ENCODE measurements around the gene RAB12. TPM values are rescaled to one million over a fixed set of nuclear protein-coding genes. Genes with fewer than 3 reads are reported as not detected.
A peak's percentile ranks its signal among the peaks of the same experiment; 100 is the strongest.

The RAB12 gene
- total RNA-seq, 1 donor from 2014 or later: 31.7 TPM

GRCh38 chr18:8602040-8602439 is 7.2 kb upstream of the RAB12 start:
- Mint-ChIP-seq H3K9me3 (no peaks in the 10 kb centered on the region), H3K4me1 (no peaks in the 10 kb centered on the region), H3K27me3 (ENCODE audit: low read depth) (peaks cover 24% of the 10 kb centered on the region), H3K36me3 (no peaks in the 10 kb centered on the region), H3K4me3 (no peak overlapping the region), H3K27ac (no peak overlapping the region)
- DNase-seq (ENCODE audit: low spot score in 2 of 2, unreplicated experiment in 2 of 2): no peak
- TF ChIP-seq, protein P1, sequence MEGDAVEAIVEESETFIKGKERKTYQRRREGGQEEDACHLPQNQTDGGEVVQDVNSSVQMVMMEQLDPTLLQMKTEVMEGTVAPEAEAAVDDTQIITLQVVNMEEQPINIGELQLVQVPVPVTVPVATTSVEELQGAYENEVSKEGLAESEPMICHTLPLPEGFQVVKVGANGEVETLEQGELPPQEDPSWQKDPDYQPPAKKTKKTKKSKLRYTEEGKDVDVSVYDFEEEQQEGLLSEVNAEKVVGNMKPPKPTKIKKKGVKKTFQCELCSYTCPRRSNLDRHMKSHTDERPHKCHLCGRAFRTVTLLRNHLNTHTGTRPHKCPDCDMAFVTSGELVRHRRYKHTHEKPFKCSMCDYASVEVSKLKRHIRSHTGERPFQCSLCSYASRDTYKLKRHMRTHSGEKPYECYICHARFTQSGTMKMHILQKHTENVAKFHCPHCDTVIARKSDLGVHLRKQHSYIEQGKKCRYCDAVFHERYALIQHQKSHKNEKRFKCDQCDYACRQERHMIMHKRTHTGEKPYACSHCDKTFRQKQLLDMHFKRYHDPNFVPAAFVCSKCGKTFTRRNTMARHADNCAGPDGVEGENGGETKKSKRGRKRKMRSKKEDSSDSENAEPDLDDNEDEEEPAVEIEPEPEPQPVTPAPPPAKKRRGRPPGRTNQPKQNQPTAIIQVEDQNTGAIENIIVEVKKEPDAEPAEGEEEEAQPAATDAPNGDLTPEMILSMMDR (IDR thresholded peaks at IDR 0.05; ENCODE audit: unreplicated experiment): no peak

DNA sequence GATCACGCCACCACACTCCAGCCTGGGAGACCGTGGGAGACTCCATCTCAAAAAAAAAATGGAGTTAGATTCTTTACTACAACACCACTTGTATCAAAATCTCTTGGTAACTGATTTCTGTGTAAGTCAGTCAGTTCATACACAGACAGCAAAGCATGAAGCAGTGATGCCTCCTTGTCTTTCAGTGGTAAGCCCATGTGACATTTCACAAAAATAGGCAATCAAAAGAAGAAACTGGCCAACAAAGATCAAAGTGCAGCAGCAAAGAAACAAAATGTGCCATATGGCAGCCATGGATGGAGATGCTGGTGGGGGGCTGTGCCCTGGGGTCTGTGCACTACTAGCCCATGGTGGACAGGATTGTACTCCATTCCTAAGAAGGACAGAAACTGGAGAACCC is 6.7 kb upstream of the RAB12 start:
- Mint-ChIP-seq H3K4me1 (peaks cover under 1% of the 10 kb centered on the region), H3K36me3 (no peaks in the 10 kb centered on the region), H3K27ac (no peak overlapping the region), H3K27me3 (ENCODE audit: low read depth) (peaks cover 24% of the 10 kb centered on the region), H3K9me3 (no peaks in the 10 kb centered on the region), H3K4me3 (no peak overlapping the region)
- TF ChIP-seq, protein P1 (IDR thresholded peaks at IDR 0.05; ENCODE audit: unreplicated experiment): no peak
- DNase-seq (ENCODE audit: low spot score in 2 of 2, unreplicated experiment in 2 of 2): no peak

DNA sequence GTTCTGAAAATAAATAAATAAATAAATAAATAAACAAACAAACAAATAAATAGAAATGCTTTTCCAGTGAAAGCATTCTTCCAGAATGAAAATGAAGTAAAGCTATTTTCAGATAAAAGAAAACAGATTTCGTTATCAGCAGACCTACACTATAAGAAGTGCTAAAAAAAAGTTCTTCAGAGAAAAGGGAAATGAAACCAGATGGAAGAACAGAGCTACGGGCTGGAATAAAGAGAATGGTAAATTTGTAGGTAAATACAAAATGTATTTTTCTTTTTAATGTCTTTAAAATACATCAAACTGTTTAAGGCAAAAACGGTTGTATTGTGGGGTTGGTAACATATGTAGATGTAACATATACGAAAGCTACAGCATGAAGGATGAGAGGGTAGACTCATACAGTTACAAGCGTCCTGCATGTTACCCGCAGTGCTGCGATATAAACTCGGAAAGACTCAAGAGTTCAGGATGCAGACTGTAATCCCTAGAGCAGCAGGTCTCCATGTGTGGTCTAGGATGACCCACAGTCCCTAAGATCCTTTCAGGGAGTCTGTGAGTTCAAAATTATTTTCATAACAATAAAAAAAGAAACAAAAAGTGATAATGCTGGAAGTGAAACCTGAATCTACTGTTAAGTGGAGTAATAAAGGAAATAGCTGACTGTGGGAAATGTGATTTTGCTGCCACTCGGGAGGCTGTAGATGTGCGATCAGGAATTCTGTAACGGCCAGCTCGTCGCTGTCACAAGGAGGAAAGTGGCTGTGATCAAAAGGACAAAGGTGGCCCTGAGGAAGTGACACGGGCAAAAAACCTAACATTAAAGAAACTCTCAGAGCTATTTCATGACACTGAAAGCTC is 5.3 kb upstream of the RAB12 start:
- peak overlapping the region; percentile 27 for H3K27ac Mint-ChIP-seq
- H3K27me3 Mint-ChIP-seq (ENCODE audit: low read depth): peaks cover 26% of the 10 kb centered on the region
- H3K9me3 Mint-ChIP-seq: no peaks in the 10 kb centered on the region
- DNase-seq (ENCODE audit: low spot score in 2 of 2, unreplicated experiment in 2 of 2): no peak
- TF ChIP-seq, protein P1 (IDR thresholded peaks at IDR 0.05; ENCODE audit: unreplicated experiment): no peak
- H3K4me1 Mint-ChIP-seq: peaks cover 13% of the 10 kb centered on the region
- no peak overlapping the region for H3K4me3 Mint-ChIP-seq
- no peaks in the 10 kb centered on the region for H3K36me3 Mint-ChIP-seq

DNA sequence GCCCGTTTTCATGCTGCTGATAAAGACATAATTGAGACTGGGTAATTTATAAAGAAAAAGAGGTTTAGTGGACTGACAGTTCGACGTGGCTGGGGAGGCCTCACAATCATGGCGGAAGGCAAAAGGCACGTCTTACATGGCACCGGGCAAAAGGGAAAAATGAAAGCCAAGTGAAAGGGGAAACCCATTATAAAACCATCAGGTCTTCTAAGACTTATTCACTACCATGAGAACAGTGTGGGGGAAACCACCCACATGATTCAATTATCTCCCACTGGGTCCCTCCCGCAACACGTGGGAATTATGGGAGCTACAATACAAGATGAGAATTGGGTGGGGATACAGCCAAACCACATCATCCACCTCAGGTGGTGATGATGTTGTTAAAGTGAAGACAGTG is 3.3 kb upstream of the RAB12 start:
- TF ChIP-seq, protein P1 (IDR thresholded peaks at IDR 0.05; ENCODE audit: unreplicated experiment): no peak
- Mint-ChIP-seq H3K4me1 (peaks cover 22% of the 10 kb centered on the region), H3K9me3 (no peaks in the 10 kb centered on the region), H3K27ac (no peak overlapping the region), H3K4me3 (no peak overlapping the region), H3K36me3 (no peaks in the 10 kb centered on the region), H3K27me3 (ENCODE audit: low read depth) (peaks cover 26% of the 10 kb centered on the region)
- no peak for DNase-seq (ENCODE audit: low spot score in 2 of 2, unreplicated experiment in 2 of 2)

- TF ChIP-seq, protein P1 (IDR thresholded peaks at IDR 0.05; ENCODE audit: unreplicated experiment): no peak
- no peaks in the 10 kb centered on the region for H3K9me3 Mint-ChIP-seq
- peaks cover 36% of the 10 kb centered on the region for H3K4me1 Mint-ChIP-seq
- peaks cover 9% of the 10 kb centered on the region for H3K27me3 Mint-ChIP-seq (ENCODE audit: low read depth)
- peak overlapping the region; percentile 83 for H3K4me3 Mint-ChIP-seq
- H3K27ac Mint-ChIP-seq: peak overlapping the region; percentile 82
- H3K36me3 Mint-ChIP-seq: no peaks in the 10 kb centered on the region
- DNase-seq (ENCODE audit: low spot score in 2 of 2, unreplicated experiment in 2 of 2): no peak
These were observed 1.2 kb upstream of the RAB12 start for GRCh38 chr18:8607776-8608742.
